Measurements from ENCODE around the gene TFAP2C.

DNA sequence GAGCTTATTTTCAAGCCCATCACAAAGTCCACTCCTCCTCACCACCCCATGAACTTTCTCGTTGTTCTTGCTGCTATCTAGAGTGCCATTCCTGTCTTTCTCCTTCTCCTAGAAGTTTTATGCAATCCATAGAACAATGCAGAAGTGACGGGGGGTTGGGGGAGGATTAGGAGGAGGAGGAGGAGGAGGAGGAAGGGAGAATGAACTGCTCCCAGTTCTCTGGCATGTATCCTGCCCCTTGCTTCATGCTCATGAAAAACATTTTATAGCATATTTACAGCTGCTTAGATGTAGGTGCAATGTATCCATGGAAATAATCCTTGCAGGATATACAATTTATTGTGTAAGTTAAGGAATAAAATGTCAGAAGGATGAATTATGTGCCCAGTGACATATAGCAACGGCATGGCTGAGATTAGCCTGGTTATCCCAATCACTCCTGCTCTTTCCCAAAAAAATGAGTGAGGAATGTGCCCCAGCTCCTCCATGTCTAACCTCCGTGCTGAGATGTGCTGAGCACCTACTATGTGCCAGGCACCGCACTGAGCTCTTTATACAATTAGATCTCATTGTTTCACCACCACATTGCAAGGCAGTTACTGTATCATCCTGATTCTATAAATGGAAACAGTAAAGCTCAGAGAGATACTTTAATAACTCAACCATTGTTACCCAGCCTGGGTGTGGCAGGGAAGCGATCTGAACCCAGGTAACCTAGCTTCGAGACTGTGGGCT lies 41.6 kb upstream of the TFAP2C start:
- TF ChIP-seq, protein P1, sequence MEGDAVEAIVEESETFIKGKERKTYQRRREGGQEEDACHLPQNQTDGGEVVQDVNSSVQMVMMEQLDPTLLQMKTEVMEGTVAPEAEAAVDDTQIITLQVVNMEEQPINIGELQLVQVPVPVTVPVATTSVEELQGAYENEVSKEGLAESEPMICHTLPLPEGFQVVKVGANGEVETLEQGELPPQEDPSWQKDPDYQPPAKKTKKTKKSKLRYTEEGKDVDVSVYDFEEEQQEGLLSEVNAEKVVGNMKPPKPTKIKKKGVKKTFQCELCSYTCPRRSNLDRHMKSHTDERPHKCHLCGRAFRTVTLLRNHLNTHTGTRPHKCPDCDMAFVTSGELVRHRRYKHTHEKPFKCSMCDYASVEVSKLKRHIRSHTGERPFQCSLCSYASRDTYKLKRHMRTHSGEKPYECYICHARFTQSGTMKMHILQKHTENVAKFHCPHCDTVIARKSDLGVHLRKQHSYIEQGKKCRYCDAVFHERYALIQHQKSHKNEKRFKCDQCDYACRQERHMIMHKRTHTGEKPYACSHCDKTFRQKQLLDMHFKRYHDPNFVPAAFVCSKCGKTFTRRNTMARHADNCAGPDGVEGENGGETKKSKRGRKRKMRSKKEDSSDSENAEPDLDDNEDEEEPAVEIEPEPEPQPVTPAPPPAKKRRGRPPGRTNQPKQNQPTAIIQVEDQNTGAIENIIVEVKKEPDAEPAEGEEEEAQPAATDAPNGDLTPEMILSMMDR (IDR thresholded peaks at IDR 0.05), result no peak
- no peak for TF ChIP-seq POLR2AphosphoS5 (IDR thresholded peaks at IDR 0.05)
